ENCODE measurements around the gene VIM. TPM values are rescaled to one million over a fixed set of nuclear protein-coding genes. Genes with fewer than 3 reads are reported as not detected.
A peak's percentile ranks its signal among the peaks of the same experiment; 100 is the strongest.
"Not testable (repeated sequence)": the region's sequence is repeated elsewhere in the genome, so short reads cannot be mapped to it uniquely, and the experiment has no call there.

The VIM gene
- total RNA-seq, 1 donor from 2014 or later: 375 TPM

- Histone ChIP-seq H3K4me3 (no peak overlapping the region), H3K9me3 (replicated peaks) (peaks cover 8% of the 10 kb centered on the region), H3K27me3 (ENCODE audit: low read depth) (no peaks in the 10 kb centered on the region), H3K4me1 (peaks cover 5% of the 10 kb centered on the region), H3K27ac (replicated peaks) (no peak overlapping the region), H3K36me3 (no peaks in the 10 kb centered on the region)
- no peak for DNase-seq
- TF ChIP-seq CTCF (IDR thresholded peaks at IDR 0.05; ENCODE audit: borderline replicate concordance): no peak
- intact Hi-C loops (cut with micrococcal nuclease): loop anchor here (5.0 to 10.0 kb wide), 2 partner anchors 362 to 414 kb away; no protein-coding TSS in a partner anchor
Observed at GRCh38 chr10:17256627-17257026, 28.6 kb downstream of the VIM start.

GRCh38 chr10:17257466-17258321 lies 29.7 kb downstream of the VIM start:
- Histone ChIP-seq H3K4me1 (peaks cover 5% of the 10 kb centered on the region), H3K36me3 (no peaks in the 10 kb centered on the region), H3K9me3 (replicated peaks) (peaks cover 19% of the 10 kb centered on the region), H3K27ac (replicated peaks) (no peak overlapping the region), H3K27me3 (ENCODE audit: low read depth) (no peaks in the 10 kb centered on the region), H3K4me3 (peak overlapping the region; percentile 26)
- intact Hi-C loops (cut with micrococcal nuclease): loop anchor here (5.0 to 10.0 kb wide), 2 partner anchors 363 to 415 kb away; no protein-coding TSS in a partner anchor
- peak; percentile 92 for TF ChIP-seq CTCF (IDR thresholded peaks at IDR 0.05; ENCODE audit: borderline replicate concordance)
- no peak for DNase-seq

- intact Hi-C loops (cut with micrococcal nuclease): no loop called here
- TF ChIP-seq CTCF (IDR thresholded peaks at IDR 0.05; ENCODE audit: borderline replicate concordance): no peak
- H3K36me3 ChIP-seq: no peaks in the 10 kb centered on the region
- DNase-seq: no peak
- no peak overlapping the region for H3K27ac ChIP-seq (replicated peaks)
- peaks cover 43% of the 10 kb centered on the region for H3K9me3 ChIP-seq (replicated peaks)
- H3K4me3 ChIP-seq: no peak overlapping the region
- H3K27me3 ChIP-seq (ENCODE audit: low read depth): peaks cover 13% of the 10 kb centered on the region
- peaks cover 2% of the 10 kb centered on the region for H3K4me1 ChIP-seq
Observed at GRCh38 chr10:17262502-17262901, 34.5 kb downstream of the VIM start.

- Histone ChIP-seq H3K36me3 (no peaks in the 10 kb centered on the region), H3K4me1 (no peaks in the 10 kb centered on the region), H3K27me3 (ENCODE audit: low read depth) (peaks cover 13% of the 10 kb centered on the region), H3K27ac (replicated peaks) (no peak overlapping the region), H3K9me3 (replicated peaks) (peaks cover 43% of the 10 kb centered on the region), H3K4me3 (no peak overlapping the region)
- no peak for TF ChIP-seq CTCF (IDR thresholded peaks at IDR 0.05; ENCODE audit: borderline replicate concordance)
- intact Hi-C loops (cut with micrococcal nuclease): no loop called here
- no peak for DNase-seq
Observed at GRCh38 chr10:17263580-17263979, 35.5 kb downstream of the VIM start.

GRCh38 chr10:17265468-17265867 lies 37.4 kb downstream of the VIM start:
- no peak overlapping the region for H3K4me3 ChIP-seq
- H3K9me3 ChIP-seq (replicated peaks): peaks cover 43% of the 10 kb centered on the region
- H3K27me3 ChIP-seq (ENCODE audit: low read depth): peaks cover 13% of the 10 kb centered on the region
- intact Hi-C loops (cut with micrococcal nuclease): no loop called here
- no peaks in the 10 kb centered on the region for H3K36me3 ChIP-seq
- no peak overlapping the region for H3K27ac ChIP-seq (replicated peaks)
- no peak for DNase-seq
- TF ChIP-seq CTCF (IDR thresholded peaks at IDR 0.05; ENCODE audit: borderline replicate concordance): no peak
- H3K4me1 ChIP-seq: no peaks in the 10 kb centered on the region

GRCh38 chr10:17266549-17266948 lies 38.5 kb downstream of the VIM start:
- Histone ChIP-seq H3K27me3 (ENCODE audit: low read depth) (peaks cover 13% of the 10 kb centered on the region), H3K9me3 (replicated peaks) (peaks cover 36% of the 10 kb centered on the region)
- intact Hi-C loops (cut with micrococcal nuclease); H3K27ac ChIP-seq (replicated peaks); H3K4me3 ChIP-seq; DNase-seq; H3K36me3 ChIP-seq; H3K4me1 ChIP-seq: not testable (repeated sequence)

All from left ventricle myocardium inferior (tissue), 1 donor.